ENCODE results near the gene CCDC188. TPM values are rescaled to one million over a fixed set of nuclear protein-coding genes. Genes with fewer than 3 reads are reported as not detected.

Gene CCDC188
- total RNA-seq, 3 donors from 2014 or later (not counting 1 experiment from before 2014, with no cell fraction given) = 0.64 TPM; not detected in 2

DNA sequence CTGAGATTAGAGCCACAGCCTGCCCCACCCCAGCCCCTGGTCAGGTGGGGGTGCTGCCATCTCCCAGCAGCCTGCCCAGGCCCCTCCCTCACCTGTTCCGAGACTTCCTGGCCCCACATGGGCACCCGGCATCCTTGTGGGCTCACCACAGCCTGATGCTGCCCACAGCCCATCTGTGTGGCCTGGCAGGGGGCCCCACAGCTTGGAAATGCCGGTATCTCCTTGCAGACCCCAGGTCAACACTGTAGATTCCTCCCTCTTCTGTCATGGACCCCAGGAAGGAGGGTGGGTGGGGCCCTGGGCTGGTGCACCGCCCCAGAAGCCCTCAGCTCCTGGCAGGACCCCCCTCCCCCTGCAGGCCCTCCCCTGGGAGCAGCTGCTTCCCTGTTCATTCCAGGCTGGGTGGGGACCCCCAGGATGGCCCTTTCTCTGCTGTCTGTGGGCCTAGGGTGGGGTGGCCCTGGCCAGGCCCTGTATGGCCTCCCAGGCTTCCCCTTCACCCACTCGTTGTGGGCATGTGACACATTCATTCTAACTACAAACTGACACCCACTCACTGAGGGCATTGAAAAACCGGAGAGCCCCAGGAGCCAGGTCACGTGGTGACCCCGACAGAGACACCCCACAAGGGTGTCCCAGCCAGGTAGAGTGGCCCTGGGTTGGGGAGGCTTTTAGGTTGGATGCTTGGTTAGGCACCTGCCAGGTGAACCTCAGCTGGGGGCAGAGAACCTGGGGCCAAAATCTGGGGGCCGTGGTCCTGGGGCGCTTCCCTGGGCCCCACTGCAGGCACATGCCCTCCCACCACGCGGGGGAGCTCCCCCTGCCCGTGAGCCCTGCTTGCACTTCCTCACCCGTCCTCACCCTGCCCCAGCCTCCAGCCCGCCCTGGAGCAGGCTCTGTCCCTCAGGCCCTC, 44.1 kb upstream of the CCDC188 start:
- Histone ChIP-seq H3K27ac (ENCODE audit: low read length) (no peak overlapping the region), H3K27me3 (ENCODE audit: control insufficient read depth, insufficient read depth, low read length) (no peaks in the 10 kb centered on the region), H3K4me3 (ENCODE audit: low read length) (no peak overlapping the region), H3K9me3 (ENCODE audit: control insufficient read depth, insufficient read depth, low read length) (no peaks in the 10 kb centered on the region), H3K4me1 (ENCODE audit: control insufficient read depth, insufficient read depth, low read length) (peaks cover 2% of the 10 kb centered on the region), H3K36me3 (ENCODE audit: control insufficient read depth, insufficient read depth, low read length) (no peaks in the 10 kb centered on the region)
- Mint-ChIP-seq H3K4me3 (no peak overlapping the region), H3K27ac (no peak overlapping the region), H3K36me3 (no peaks in the 10 kb centered on the region), H3K27me3 (ENCODE audit: low read depth in 2 of 2) (no peaks in the 10 kb centered on the region), H3K9me3 (no peaks in the 10 kb centered on the region), H3K4me1 (peaks cover 0 to under 1% of the 10 kb centered on the region in 2 donors)
- no peak for DNase-seq
- intact Hi-C loops (cut with micrococcal nuclease) = no loop called here
- WGBS (ENCODE audit: insufficient coverage) = 52% methylated on average over 15 of the region's 15 CpGs
- ATAC-seq = no peak
- TF ChIP-seq, protein P1, sequence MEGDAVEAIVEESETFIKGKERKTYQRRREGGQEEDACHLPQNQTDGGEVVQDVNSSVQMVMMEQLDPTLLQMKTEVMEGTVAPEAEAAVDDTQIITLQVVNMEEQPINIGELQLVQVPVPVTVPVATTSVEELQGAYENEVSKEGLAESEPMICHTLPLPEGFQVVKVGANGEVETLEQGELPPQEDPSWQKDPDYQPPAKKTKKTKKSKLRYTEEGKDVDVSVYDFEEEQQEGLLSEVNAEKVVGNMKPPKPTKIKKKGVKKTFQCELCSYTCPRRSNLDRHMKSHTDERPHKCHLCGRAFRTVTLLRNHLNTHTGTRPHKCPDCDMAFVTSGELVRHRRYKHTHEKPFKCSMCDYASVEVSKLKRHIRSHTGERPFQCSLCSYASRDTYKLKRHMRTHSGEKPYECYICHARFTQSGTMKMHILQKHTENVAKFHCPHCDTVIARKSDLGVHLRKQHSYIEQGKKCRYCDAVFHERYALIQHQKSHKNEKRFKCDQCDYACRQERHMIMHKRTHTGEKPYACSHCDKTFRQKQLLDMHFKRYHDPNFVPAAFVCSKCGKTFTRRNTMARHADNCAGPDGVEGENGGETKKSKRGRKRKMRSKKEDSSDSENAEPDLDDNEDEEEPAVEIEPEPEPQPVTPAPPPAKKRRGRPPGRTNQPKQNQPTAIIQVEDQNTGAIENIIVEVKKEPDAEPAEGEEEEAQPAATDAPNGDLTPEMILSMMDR (IDR thresholded peaks at IDR 0.05) = no peak

DNA sequence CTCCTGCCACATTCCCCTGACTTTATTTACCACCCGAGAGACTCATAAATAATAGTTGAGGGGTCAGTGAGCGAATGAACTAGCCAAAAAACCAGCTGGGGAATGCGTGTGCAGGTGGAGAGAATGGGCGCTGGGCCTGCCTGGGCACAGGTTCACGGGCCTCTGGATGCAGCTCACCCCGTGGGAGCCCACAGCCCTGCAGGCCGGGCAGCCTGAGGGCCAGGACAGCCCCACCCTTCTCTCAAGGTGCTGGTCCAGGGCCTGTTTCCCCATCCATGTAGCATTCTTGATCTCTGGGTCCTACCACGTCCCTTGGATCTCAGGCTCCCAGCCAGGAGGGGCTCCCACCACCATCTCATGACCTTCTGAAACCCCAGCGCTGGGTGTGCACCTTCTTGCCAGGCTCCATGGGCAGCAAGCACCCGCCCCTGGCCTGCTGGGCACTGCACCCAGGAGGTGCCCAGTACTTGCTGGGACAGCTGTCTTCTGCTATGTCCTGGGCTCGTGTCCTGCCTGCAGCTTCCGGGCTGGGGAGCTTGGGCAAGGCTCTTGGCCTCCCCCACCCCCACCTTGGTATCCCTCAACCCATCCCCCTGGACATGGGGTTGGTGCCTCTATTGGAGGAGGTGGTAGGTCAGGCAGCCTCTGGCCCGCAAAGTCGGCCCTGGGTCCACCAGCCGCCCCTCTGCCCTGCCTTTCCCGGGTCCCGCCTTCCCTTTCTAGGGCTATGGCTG, 43.1 kb upstream of the CCDC188 start:
- WGBS (ENCODE audit: insufficient coverage) = 90% methylated on average over 17 of the region's 17 CpGs
- Histone ChIP-seq H3K36me3 (ENCODE audit: control insufficient read depth, insufficient read depth, low read length) (no peaks in the 10 kb centered on the region), H3K27ac (ENCODE audit: low read length) (no peak overlapping the region), H3K4me3 (ENCODE audit: low read length) (no peak overlapping the region), H3K27me3 (ENCODE audit: control insufficient read depth, insufficient read depth, low read length) (no peaks in the 10 kb centered on the region), H3K9me3 (ENCODE audit: control insufficient read depth, insufficient read depth, low read length) (no peaks in the 10 kb centered on the region), H3K4me1 (ENCODE audit: control insufficient read depth, insufficient read depth, low read length) (peaks cover 4% of the 10 kb centered on the region)
- Mint-ChIP-seq H3K36me3 (no peaks in the 10 kb centered on the region), H3K27ac (no peak overlapping the region), H3K4me3 (no peak overlapping the region), H3K4me1 (peaks cover 0 to 6% of the 10 kb centered on the region in 2 donors), H3K27me3 (ENCODE audit: low read depth in 2 of 2) (no peaks in the 10 kb centered on the region), H3K9me3 (no peaks in the 10 kb centered on the region)
- ATAC-seq (no peak), DNase-seq (no peak)
- TF ChIP-seq, protein P1 (IDR thresholded peaks at IDR 0.05) = no peak
- intact Hi-C loops (cut with micrococcal nuclease) = no loop called here

DNA sequence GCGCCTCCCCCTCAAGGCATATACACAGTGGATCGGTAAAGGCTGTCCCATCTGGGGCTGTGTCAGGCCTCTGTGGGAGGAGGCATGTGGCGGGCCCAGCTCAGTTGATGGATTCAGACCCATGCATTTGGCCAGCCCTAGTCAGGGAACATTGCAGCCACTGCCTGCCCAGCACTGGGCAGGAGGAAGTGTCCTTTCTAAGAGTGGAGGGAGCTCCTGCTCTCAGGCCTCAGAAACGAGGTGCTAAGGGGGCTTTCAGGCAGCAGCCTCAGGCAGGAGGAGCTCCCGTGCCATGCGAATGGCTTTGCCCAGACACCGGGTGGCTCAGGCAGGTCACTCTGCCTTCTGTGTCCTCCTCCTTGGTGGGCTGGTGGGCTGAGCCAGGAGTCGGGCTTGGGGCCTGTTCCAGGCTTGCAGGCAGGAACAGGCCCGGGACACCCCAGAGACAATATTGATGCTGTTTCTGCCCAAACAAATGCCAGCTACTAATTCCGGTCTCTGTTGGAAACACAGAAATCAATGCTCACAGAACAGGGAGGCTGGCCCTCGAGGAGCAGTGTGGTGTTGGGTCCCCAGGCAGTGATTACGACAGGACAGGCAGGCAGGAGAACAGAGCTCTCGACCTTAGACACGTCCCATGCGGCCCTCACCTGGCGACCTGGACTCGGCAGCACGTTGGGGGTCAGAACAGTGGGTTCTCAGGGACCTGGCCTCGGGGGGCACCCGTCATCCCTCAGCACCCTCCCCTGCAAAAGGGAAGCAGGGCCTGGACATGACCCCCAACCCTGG, 42.3 kb upstream of the CCDC188 start:
- DNase-seq (no peak), ATAC-seq (no peak)
- H3K4me3 Mint-ChIP-seq = no peak overlapping the region
- no peaks in the 10 kb centered on the region for H3K9me3 Mint-ChIP-seq
- TF ChIP-seq, protein P1 (IDR thresholded peaks at IDR 0.05) = no peak
- no peaks in the 10 kb centered on the region for H3K36me3 Mint-ChIP-seq
- H3K4me1 ChIP-seq (ENCODE audit: control insufficient read depth, insufficient read depth, low read length) = peaks cover 4% of the 10 kb centered on the region
- no peaks in the 10 kb centered on the region for H3K9me3 ChIP-seq (ENCODE audit: control insufficient read depth, insufficient read depth, low read length)
- H3K27ac ChIP-seq (ENCODE audit: low read length) = no peak overlapping the region
- intact Hi-C loops (cut with micrococcal nuclease) = no loop called here
- no peak overlapping the region for H3K4me3 ChIP-seq (ENCODE audit: low read length)
- 85% methylated on average over 20 of the region's 20 CpGs for WGBS (ENCODE audit: insufficient coverage)
- H3K4me1 Mint-ChIP-seq = peaks cover 0 to 6% of the 10 kb centered on the region in 2 donors
- no peaks in the 10 kb centered on the region for H3K27me3 Mint-ChIP-seq (ENCODE audit: low read depth in 2 of 2)
- H3K36me3 ChIP-seq (ENCODE audit: control insufficient read depth, insufficient read depth, low read length) = no peaks in the 10 kb centered on the region
- H3K27ac Mint-ChIP-seq = no peak overlapping the region
- H3K27me3 ChIP-seq (ENCODE audit: control insufficient read depth, insufficient read depth, low read length) = no peaks in the 10 kb centered on the region

Measured in natural killer cell (primary cell).